Transverse colon (tissue), 4 donors: ENCODE results near the gene STX8. TPM values are rescaled to one million over a fixed set of nuclear protein-coding genes. Genes with fewer than 3 reads are reported as not detected.

Experiments
- DNase-seq: peaks from one replicate; pipeline ENCODE4 v3.0.0-alpha.2; 2019
- H3K27ac ChIP-seq, 4 donors: fragments of 200-600 bp; sonication (generic); 2 replicates each; pipeline ENCODE4 v1.5.1; 2016 to 2018; ENCODE audit warnings: inconsistent platforms in 4 of 4
- H3K27me3 ChIP-seq: fragments of 200-600 bp; sonication (generic); 2 replicates; pipeline ENCODE4 v1.5.1; 2017; ENCODE audit warnings: inconsistent platforms
- H3K36me3 ChIP-seq, 4 donors: fragments of 200-600 bp; sonication (generic); 2 replicates each; pipeline ENCODE4 v1.5.1; 2017 to 2019; ENCODE audit warnings: inconsistent platforms in 4 of 4
- H3K4me1 ChIP-seq, 4 donors: fragments of 200-600 bp; sonication (generic); 2 replicates each; pipeline ENCODE4 v1.5.1; 2017 to 2020; ENCODE audit warnings: inconsistent platforms in 4 of 4
- H3K4me3 ChIP-seq, 4 donors: fragments of 200-600 bp; sonication (generic); 1 replicate in 1 of 4; 2 replicates in 3 of 4; pipeline versions ENCODE4 v1.5.1 to v1.6.1; 2017 to 2019; ENCODE audit warnings: inconsistent platforms in 4 of 4
- H3K9me3 ChIP-seq, 2 donors: fragments of 200-600 bp; sonication (generic); 2 replicates each; pipeline ENCODE4 v1.5.1; 2017 to 2019; ENCODE audit warnings: inconsistent platforms in 2 of 2
- EP300 ChIP-seq: sonication (generic); formaldehyde crosslinking; IDR thresholded peaks from one replicate; pipeline ENCODE4 v1.6.1; 2017; ENCODE audit warnings: antibody characterized with exemption, low read depth
- POLR2A ChIP-seq: fragments of 450-650 bp; IDR thresholded peaks from one replicate; pipeline ENCODE4 v1.6.1; 2016; ENCODE audit warnings: antibody characterized with exemption, mild to moderate bottlenecking, moderate library complexity
- POLR2AphosphoS5 ChIP-seq, 3 donors: sonication (generic); formaldehyde crosslinking; IDR thresholded peaks; one replicate each; pipeline ENCODE4 v1.6.1; 2016; ENCODE audit warnings: antibody characterized with exemption in 3 of 3
- WGBS, 2 donors: methylation state at CpG; one replicate each; pipeline ENCODE4 v1.1.5; 2018; ENCODE audit warnings: low coverage in 1 of 2; 5-methylcytosine and 5-hydroxymethylcytosine counted together
- in situ Hi-C, 4 donors: fragments of 200-750 bp; cut with MboI; loops; one replicate each; pipeline versions ENCODE4 v1.15.0 to v1.15.1; 2017; ENCODE audit warnings: low sequenced_read_pairs in 3 of 4, low pct_ligation_motif_present in 1 of 4, low pct_unique_long_range_greater_than_20kb in 1 of 4
- intact Hi-C: fragments of 100-400 bp; cut with DNase I; formaldehyde crosslinking; loops from one replicate; pipeline ENCODE4 v1.15.1; 2023; ENCODE audit warnings: low total_unique reads
- total RNA-seq, 4 donors: library from RNA; depleted of rRNA; stranded (reverse); fragments of >200 nt; gene quantifications; one replicate each; pipeline ENCODE4 v1.1.0, GENCODE V29; 2016
- TF ChIP-seq, protein P1 (sequence below), 5 experiments: fragments of 200-600 bp in 3 of 5; fragments of 450-650 bp in 2 of 5; sonication (generic) in 3 of 5; IDR thresholded peaks; 1 replicate in 2 of 5; 2 replicates in 3 of 5; pipeline ENCODE4 v1.5.1; 2016 to 2017; ENCODE audit warnings: antibody characterized with exemption in 5 of 5, inconsistent platforms in 3 of 5, mild to moderate bottlenecking in 2 of 5, moderate library complexity in 1 of 5

The STX8 gene
- total RNA-seq, 4 donors from 2014 or later: 18.0 to 53.8 (median 38.3) TPM

DNA sequence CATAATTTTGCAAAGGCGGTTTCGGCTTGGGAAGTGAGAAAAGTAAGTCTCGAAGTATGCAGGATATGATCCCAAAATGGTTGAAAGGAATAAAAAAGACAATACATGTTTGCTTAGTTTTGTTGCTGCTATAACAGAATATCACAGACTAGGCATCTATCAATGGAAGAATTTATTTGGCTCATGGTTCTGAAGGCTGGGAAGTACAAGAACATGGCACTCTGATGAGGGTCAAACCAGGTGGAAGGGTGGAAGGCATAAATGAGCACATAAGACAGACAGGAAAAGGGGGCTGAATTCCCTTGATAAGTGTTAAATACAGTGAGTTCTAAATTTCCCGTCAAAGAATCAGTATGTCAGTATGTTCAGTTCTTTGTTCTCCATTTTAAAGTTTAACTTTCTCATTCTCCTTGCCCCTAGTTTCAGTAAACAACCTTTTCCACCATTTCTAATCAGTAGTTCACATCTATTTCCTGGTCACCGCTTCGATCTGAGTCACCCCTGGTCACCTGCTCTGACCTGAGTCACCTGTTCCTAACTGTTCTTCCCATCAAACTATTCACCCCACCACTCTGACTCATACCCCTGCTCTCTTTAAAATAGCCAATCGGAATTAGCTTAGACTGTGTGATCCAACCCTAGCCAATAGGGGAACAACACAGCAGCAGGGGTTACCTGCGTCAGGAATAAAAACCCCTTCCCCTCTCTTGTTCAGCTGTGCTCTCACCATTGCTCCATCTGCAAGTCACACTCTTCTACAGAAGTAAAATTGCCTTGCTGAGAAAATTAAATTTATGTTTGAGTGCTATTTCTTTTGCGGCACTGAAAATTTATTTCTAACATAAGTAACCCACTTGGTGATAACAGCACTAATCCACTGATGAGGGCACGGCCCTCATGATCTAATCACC lies 240.8 kb downstream of the STX8 start:
- 91 to 96% methylated on average over 9 to 10 of the region's 10 CpGs for WGBS, 2 donors
- Histone ChIP-seq H3K27ac (no peak overlapping the region), H3K4me1 (no peaks in the 10 kb centered on the region), H3K9me3 (peaks cover 0 to 17% of the 10 kb centered on the region in 2 donors), H3K27me3 (no peaks in the 10 kb centered on the region), H3K36me3 (no peaks in the 10 kb centered on the region), H3K4me3 (no peak overlapping the region)
- no peak for DNase-seq
- intact Hi-C loops (no loop called here), in situ Hi-C loops (no loop called here)
- TF ChIP-seq EP300 (no peak), POLR2AphosphoS5 (IDR thresholded peaks at IDR 0.05) (no peak), POLR2A (no peak)
- TF ChIP-seq, protein P1, sequence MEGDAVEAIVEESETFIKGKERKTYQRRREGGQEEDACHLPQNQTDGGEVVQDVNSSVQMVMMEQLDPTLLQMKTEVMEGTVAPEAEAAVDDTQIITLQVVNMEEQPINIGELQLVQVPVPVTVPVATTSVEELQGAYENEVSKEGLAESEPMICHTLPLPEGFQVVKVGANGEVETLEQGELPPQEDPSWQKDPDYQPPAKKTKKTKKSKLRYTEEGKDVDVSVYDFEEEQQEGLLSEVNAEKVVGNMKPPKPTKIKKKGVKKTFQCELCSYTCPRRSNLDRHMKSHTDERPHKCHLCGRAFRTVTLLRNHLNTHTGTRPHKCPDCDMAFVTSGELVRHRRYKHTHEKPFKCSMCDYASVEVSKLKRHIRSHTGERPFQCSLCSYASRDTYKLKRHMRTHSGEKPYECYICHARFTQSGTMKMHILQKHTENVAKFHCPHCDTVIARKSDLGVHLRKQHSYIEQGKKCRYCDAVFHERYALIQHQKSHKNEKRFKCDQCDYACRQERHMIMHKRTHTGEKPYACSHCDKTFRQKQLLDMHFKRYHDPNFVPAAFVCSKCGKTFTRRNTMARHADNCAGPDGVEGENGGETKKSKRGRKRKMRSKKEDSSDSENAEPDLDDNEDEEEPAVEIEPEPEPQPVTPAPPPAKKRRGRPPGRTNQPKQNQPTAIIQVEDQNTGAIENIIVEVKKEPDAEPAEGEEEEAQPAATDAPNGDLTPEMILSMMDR (IDR thresholded peaks at IDR 0.05): no peak

DNA sequence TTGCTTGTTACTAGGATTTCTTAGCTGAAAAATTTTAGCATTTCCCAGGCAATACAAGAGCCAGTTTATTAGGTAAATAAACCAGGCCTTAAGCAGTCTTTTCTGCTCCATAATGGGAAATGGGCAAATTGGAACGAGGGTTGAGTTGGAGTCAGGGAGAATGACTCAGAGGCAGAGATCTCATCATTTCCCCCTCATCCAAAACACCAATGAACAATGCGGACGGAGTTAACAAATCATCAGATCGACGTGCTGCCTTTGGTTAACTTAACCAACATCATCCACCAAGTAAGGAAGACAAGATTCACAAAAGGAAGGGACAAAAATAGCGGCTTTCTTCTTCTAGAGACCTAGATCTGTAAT lies 243.5 kb downstream of the STX8 start:
- TF ChIP-seq POLR2AphosphoS5 (IDR thresholded peaks at IDR 0.05): no peak
- TF ChIP-seq POLR2A: no peak
- TF ChIP-seq, protein P1 (IDR thresholded peaks at IDR 0.05): no peak
- in situ Hi-C loops (no loop called here), intact Hi-C loops (no loop called here)
- Histone ChIP-seq H3K4me1 (no peaks in the 10 kb centered on the region), H3K27me3 (no peaks in the 10 kb centered on the region), H3K4me3 (no peak overlapping the region), H3K36me3 (no peaks in the 10 kb centered on the region), H3K27ac (no peak overlapping the region), H3K9me3 (peaks cover 0 to 17% of the 10 kb centered on the region in 2 donors)
- WGBS, 2 donors: 92 to 100% methylated on average over 5 to 6 of the region's 6 CpGs
- DNase-seq: no peak

DNA sequence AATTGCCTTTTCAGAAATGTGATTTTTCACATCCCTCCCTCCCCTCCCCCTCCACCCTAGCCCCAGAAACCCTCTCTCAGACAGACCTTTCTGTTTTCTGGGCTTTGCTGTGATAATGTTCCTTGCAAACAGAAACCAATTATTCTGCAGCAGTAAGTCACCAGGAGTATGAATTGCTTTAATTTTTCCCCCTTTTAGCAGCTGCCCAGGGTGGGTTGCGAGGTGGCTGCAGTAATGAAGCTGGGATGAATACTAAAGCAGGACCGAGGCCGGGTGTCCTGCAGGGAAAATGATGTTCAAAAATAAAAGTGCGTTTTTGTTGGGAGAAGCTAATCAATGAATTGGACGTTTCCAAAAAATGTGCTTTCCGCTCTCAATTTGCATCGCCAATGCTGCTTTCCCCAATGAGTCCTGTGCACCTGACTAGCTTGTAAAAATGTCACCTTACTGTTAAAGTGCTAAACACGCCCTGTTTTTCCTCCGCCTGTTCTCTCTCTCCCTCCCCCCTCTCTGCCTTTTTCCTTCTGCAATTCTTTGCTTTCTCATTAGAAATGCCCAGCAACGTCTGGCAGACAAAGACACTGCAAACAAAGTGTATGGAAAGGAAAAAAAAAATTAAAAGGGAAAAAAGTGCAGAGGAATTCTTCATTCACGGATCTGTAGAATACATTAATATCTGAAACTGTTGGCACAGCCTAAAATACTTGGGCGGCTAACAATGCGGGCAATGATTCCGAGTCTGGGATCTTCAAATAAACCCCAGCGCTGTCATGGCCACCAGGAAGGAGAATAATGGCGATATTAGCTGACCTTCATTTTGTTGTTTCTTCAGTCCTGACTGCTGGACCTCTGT lies 244.1 kb downstream of the STX8 start:
- Histone ChIP-seq H3K4me1 (no peaks in the 10 kb centered on the region), H3K27ac (no peak overlapping the region), H3K4me3 (no peak overlapping the region), H3K36me3 (no peaks in the 10 kb centered on the region), H3K9me3 (peaks cover 0 to 17% of the 10 kb centered on the region in 2 donors), H3K27me3 (no peaks in the 10 kb centered on the region)
- WGBS, 2 donors: 91 to 95% methylated on average over 13 to 16 of the region's 16 CpGs
- intact Hi-C loops (no loop called here), in situ Hi-C loops (no loop called here)
- DNase-seq: no peak
- TF ChIP-seq, protein P1 (IDR thresholded peaks at IDR 0.05): no peak
- TF ChIP-seq POLR2AphosphoS5 (IDR thresholded peaks at IDR 0.05): no peak
- no peak for TF ChIP-seq EP300
- no peak for TF ChIP-seq POLR2A

DNA sequence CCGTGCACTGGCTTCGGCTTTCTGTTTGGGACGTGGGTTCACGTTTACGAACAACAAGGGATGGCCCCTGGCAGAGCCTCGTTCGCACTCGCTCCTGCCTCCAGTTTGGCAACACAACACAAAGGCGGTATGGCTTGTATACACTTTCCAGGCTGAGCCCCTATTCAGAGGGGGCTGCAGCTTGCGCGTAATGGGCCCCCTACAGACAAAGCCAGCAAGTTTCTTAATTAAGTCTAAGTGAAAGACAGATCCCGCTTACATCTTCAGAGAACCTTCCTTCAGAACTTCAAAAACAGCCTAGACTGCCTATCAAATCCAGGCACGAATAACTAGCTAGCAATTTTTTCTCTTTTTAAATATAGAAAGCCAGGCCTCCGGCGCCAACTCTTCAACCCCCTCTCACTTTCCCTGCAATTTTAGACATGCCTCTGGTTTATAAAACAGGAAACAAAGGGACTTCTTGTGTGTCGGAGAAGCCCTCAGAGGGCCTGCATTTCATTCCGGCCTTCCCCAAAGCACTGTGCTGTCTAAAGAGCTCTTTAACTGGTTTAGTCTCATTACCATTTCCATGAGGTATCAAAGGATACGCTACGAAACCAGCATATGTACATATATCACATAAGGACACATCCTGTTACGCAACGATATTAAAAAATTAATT lies 244.9 kb downstream of the STX8 start:
- H3K4me3 ChIP-seq: no peak overlapping the region
- no peaks in the 10 kb centered on the region for H3K36me3 ChIP-seq
- H3K9me3 ChIP-seq: peaks cover 0 to 14% of the 10 kb centered on the region in 2 donors
- no peak overlapping the region for H3K27ac ChIP-seq
- no peaks in the 10 kb centered on the region for H3K27me3 ChIP-seq
- intact Hi-C loops (no loop called here), in situ Hi-C loops (no loop called here)
- H3K4me1 ChIP-seq: no peaks in the 10 kb centered on the region
- no peak for DNase-seq
- TF ChIP-seq POLR2A (no peak), POLR2AphosphoS5 (IDR thresholded peaks at IDR 0.05) (no peak), EP300 (no peak)
- TF ChIP-seq, protein P1 (IDR thresholded peaks at IDR 0.05): no peak
- WGBS, 2 donors: 91 to 95% methylated on average over 13 to 21 of the region's 21 CpGs
